Esophagus squamous epithelium (tissue), 4 donors: ENCODE measurements around the gene TMOD1.

Experiments
- CTCF ChIP-seq, 6 experiments: fragments of 450-650 bp in 4 of 6; fragments of 200-600 bp in 2 of 6; sonication (generic) in 2 of 6; IDR thresholded peaks; one replicate each; pipeline ENCODE4 v1.5.1; 2016 to 2019; ENCODE audit warnings: antibody characterized with exemption in 6 of 6, mild to moderate bottlenecking in 4 of 6, moderate library complexity in 4 of 6
- POLR2A ChIP-seq, 4 donors: fragments of 450-650 bp; IDR thresholded peaks; one replicate each; pipeline ENCODE4 v1.6.1; 2017; ENCODE audit warnings: antibody characterized with exemption in 4 of 4, mild to moderate bottlenecking in 4 of 4, moderate library complexity in 3 of 4

DNA sequence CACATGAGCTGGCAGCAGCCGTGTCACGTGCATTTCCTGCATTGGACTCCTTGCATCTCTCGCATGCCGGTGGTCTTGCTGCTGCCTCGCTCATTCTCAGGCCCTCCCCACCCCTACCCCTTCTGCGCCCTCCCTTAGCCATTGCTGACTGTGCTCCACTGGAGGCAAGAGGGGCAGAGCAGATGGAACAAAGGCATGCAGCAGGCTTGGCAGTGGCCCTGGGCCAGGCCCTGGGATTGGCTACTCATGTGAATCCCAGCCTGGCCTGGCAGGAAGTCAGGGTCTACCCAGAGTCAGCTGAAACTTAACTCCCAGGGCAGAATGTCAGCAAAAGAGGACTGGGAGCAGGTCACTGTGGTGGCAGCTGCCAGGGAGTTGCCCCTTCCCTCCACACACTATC, 69.4 kb downstream of the TMOD1 start:
- TF ChIP-seq CTCF (IDR thresholded peaks at IDR 0.05) (no peak), POLR2A (IDR thresholded peaks at IDR 0.05) (no peak)
